A673 (cell line): ENCODE data around the gene ZYG11B. TPM values are rescaled to one million over a fixed set of nuclear protein-coding genes. Genes with fewer than 3 reads are reported as not detected.
"Not testable (repeated sequence)": the region's sequence is repeated elsewhere in the genome, so short reads cannot be mapped to it uniquely, and the experiment has no call there.

Experiments used
- BruUV-seq: library from RNA; stranded (reverse); fragments of 400-500 nt; replicated peaks from 2 replicates; lab custom pipeline; 2021; lab: Mats Ljungman, UMichigan
- CTCF ChIA-PET: fragments of 300-600 bp; sonication (Branson Sonifier 250); formaldehyde crosslinking; loops from one replicate; lab custom pipeline; 2022; ENCODE audit warnings: antibody characterized with exemption; lab: Charles Lee
- POLR2A ChIA-PET: fragments of 300-600 bp; sonication (Branson Sonifier 250); formaldehyde crosslinking; loops from one replicate; lab custom pipeline; 2022; ENCODE audit warnings: antibody characterized with exemption; ENCODE audit not compliant: low non-redundant PET; lab: Charles Lee
- DNase-seq: peaks from one replicate; pipeline ENCODE4 v3.0.0-alpha.2; 2015; ENCODE audit warnings: low spot score
- H3K27ac ChIP-seq: fragments of 200-600 bp; sonication (generic); 2 replicates; pipeline ENCODE4 v1.5.1; 2016; ENCODE audit warnings: mixed run types, low read depth, mild to moderate bottlenecking, mixed read lengths, antibody characterized with exemption, low read length; ENCODE audit not compliant: poor library complexity, severe bottlenecking
- H3K27me3 ChIP-seq: fragments of 200-600 bp; sonication (generic); replicated peaks from 2 replicates; pipeline ENCODE4 v1.6.1; 2017; ENCODE audit warnings: mixed run types, low read depth, mild to moderate bottlenecking, mixed read lengths, antibody characterized with exemption, low read length; ENCODE audit not compliant: insufficient read depth, poor library complexity
- H3K36me3 ChIP-seq: fragments of 200-600 bp; sonication (generic); 2 replicates; pipeline ENCODE4 v1.6.1; 2016; ENCODE audit warnings: mixed run types, mild to moderate bottlenecking, mixed read lengths, antibody characterized with exemption, low read length; ENCODE audit not compliant: insufficient read depth, poor library complexity, severe bottlenecking
- H3K4me1 ChIP-seq: fragments of 200-600 bp; sonication (generic); 2 replicates; pipeline ENCODE4 v1.6.1; 2017; ENCODE audit warnings: mixed run types, mild to moderate bottlenecking, mixed read lengths, antibody characterized with exemption, low read length; ENCODE audit not compliant: insufficient read depth, poor library complexity, severe bottlenecking
- H3K4me3 ChIP-seq: fragments of 200-600 bp; sonication (generic); 2 replicates; pipeline ENCODE4 v1.5.1; 2016; ENCODE audit warnings: low read depth, mixed run types, mild to moderate bottlenecking, mixed read lengths, low read length; ENCODE audit not compliant: poor library complexity, severe bottlenecking
- H3K9me3 ChIP-seq: fragments of 200-600 bp; sonication (generic); 2 replicates; pipeline ENCODE4 v1.6.1; 2016; ENCODE audit warnings: mixed run types, low read depth, mild to moderate bottlenecking, mixed read lengths, antibody characterized with exemption, low read length; ENCODE audit not compliant: poor library complexity, severe bottlenecking
- CTCF ChIP-seq: fragments of 300-800, 200-600 bp; sonication (generic); conservative IDR thresholded peaks from 2 replicates; pipeline ENCODE4 v1.5.1; 2017; ENCODE audit warnings: low read depth, mild to moderate bottlenecking, antibody characterized with exemption, low read length, moderate library complexity, mixed read lengths
- EZH2 ChIP-seq: fragments of 200-600 bp; sonication (generic); IDR thresholded peaks from 2 replicates; pipeline ENCODE4 v1.6.1; 2017; ENCODE audit warnings: borderline replicate concordance, low read depth, mild to moderate bottlenecking, mixed read lengths, antibody characterized with exemption, low read length; ENCODE audit not compliant: poor library complexity, severe bottlenecking
- intact Hi-C: fragments of 100-400 bp; cut with micrococcal nuclease; formaldehyde crosslinking; loops from one replicate; pipeline ENCODE4 v1.10.0; 2022; ENCODE audit not compliant: unreplicated experiment
- total RNA-seq: library from RNA; stranded (reverse); gene quantifications from 2 replicates; pipeline ENCODE4 v1.2.3, GENCODE V29; 2021

Gene ZYG11B
- total RNA-seq, 1 experiment from 2014 or later = 23.1 TPM

GRCh38 chr1:52792036-52792435, 65.8 kb downstream of the ZYG11B start:
- Histone ChIP-seq H3K9me3 (no peaks in the 10 kb centered on the region), H3K4me1 (peaks cover 12% of the 10 kb centered on the region), H3K27me3 (no peaks in the 10 kb centered on the region), H3K4me3 (no peak overlapping the region), H3K36me3 (peaks cover 10% of the 10 kb centered on the region), H3K27ac (peak overlapping the region; percentile 48)
- DNase-seq = peak; percentile 50
- no TSS peak for BruUV-seq
- intact Hi-C loops = loop anchor here (1.0 kb wide), 1 partner anchor 29 kb away; no protein-coding TSS in a partner anchor
- ChIA-PET POLR2A (no interaction called here), CTCF (no interaction called here)
- TF ChIP-seq EZH2 = no peak

- DNase-seq, POLR2A ChIA-PET, H3K4me3 ChIP-seq, H3K27me3 ChIP-seq, intact Hi-C loops, CTCF ChIA-PET, H3K27ac ChIP-seq, H3K9me3 ChIP-seq, BruUV-seq: not testable (repeated sequence)
- Histone ChIP-seq H3K36me3 (peaks cover 17% of the 10 kb centered on the region), H3K4me1 (peaks cover 12% of the 10 kb centered on the region)
These were observed 67.5 kb downstream of the ZYG11B start for GRCh38 chr1:52793717-52794116.

- intact Hi-C loops = no loop called here
- H3K9me3 ChIP-seq = no peaks in the 10 kb centered on the region
- BruUV-seq = no TSS peak
- DNase-seq = no peak
- H3K27ac ChIP-seq = no peak overlapping the region
- peaks cover 12% of the 10 kb centered on the region for H3K36me3 ChIP-seq
- peaks cover 12% of the 10 kb centered on the region for H3K4me1 ChIP-seq
- POLR2A ChIA-PET = no interaction called here
- CTCF ChIA-PET = no interaction called here
- TF ChIP-seq CTCF = no peak
- TF ChIP-seq EZH2 = no peak
- no peak overlapping the region for H3K4me3 ChIP-seq
- no peaks in the 10 kb centered on the region for H3K27me3 ChIP-seq
These were observed 69.2 kb downstream of the ZYG11B start for GRCh38 chr1:52795464-52795863.

- CTCF ChIA-PET = no interaction called here
- Histone ChIP-seq H3K36me3 (peaks cover 12% of the 10 kb centered on the region), H3K27me3 (no peaks in the 10 kb centered on the region), H3K27ac (no peak overlapping the region), H3K9me3 (no peaks in the 10 kb centered on the region), H3K4me3 (no peak overlapping the region), H3K4me1 (no peaks in the 10 kb centered on the region)
- POLR2A ChIA-PET = no interaction called here
- TF ChIP-seq CTCF (no peak), EZH2 (no peak)
- no TSS peak for BruUV-seq
- DNase-seq = no peak
- intact Hi-C loops = no loop called here
These were observed 72.1 kb downstream of the ZYG11B start for GRCh38 chr1:52798331-52798730.
